ENCODE results near the gene SLX9. TPM values are rescaled to one million over a fixed set of nuclear protein-coding genes. Genes with fewer than 3 reads are reported as not detected.

SLX9 gene
- total RNA-seq, 1 donor from 2014 or later = 38.8 TPM

DNA sequence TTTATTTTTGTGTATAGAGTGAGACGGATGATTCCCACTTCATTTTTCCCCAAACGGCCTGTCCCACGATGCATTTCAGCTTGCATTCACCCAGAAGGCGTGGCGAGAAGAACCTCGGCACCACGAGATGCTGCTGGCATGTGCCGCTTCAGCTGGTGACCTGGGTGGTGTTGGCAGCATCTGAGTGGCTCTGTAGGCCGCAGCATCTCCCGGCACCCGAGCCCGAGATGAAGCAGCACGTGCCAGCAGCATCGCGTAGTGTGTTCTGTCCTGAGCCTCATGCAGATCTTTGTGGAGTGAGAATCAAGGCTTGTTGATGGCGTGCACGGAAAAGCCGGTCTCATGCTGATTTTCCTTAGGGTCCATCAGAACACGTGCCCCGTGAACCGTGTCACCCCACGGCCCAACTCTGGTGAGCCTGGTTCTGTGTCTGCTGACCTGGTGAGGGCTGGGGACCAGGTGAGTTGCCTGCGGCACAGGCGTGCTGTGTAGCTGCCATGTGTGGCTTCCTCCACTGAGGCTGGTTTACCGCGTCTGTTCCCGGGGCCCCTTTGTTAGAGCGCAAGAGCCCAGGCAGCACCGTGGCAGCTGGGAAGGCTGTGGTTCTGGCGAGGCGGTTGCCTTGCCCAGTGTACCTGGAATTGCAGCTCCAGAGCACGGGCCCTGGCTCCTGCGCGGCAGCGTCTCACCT lies 16.7 kb downstream of the SLX9 start:
- Histone ChIP-seq H3K4me1 (ENCODE audit: insufficient read depth, low read length) (peaks cover 31% of the 10 kb centered on the region), H3K36me3 (ENCODE audit: insufficient read depth, low read length) (peaks cover 6% of the 10 kb centered on the region), H3K9ac (ENCODE audit: low read length) (no peak overlapping the region), H3K27ac (ENCODE audit: low read depth, low read length) (no peak overlapping the region), H2AFZ (ENCODE audit: low read depth, low read length) (no peak overlapping the region), H3K9me3 (ENCODE audit: insufficient read depth, low read depth, low read length) (no peaks in the 10 kb centered on the region), H4K20me1 (ENCODE audit: insufficient read depth, low read length) (peaks cover 67% of the 10 kb centered on the region), H3K27me3 (ENCODE audit: insufficient read depth, low read length) (no peaks in the 10 kb centered on the region), H3K4me3 (ENCODE audit: insufficient read depth, low read depth, low read length) (no peak overlapping the region), H3K79me2 (ENCODE audit: insufficient read depth, low read length) (peaks cover 75% of the 10 kb centered on the region), H3K4me2 (ENCODE audit: low read length) (no peak overlapping the region)
- TF ChIP-seq EZH2 (IDR thresholded peaks at IDR 0.05; ENCODE audit: insufficient read depth, low read length) = no peak
- TF ChIP-seq, protein P1, sequence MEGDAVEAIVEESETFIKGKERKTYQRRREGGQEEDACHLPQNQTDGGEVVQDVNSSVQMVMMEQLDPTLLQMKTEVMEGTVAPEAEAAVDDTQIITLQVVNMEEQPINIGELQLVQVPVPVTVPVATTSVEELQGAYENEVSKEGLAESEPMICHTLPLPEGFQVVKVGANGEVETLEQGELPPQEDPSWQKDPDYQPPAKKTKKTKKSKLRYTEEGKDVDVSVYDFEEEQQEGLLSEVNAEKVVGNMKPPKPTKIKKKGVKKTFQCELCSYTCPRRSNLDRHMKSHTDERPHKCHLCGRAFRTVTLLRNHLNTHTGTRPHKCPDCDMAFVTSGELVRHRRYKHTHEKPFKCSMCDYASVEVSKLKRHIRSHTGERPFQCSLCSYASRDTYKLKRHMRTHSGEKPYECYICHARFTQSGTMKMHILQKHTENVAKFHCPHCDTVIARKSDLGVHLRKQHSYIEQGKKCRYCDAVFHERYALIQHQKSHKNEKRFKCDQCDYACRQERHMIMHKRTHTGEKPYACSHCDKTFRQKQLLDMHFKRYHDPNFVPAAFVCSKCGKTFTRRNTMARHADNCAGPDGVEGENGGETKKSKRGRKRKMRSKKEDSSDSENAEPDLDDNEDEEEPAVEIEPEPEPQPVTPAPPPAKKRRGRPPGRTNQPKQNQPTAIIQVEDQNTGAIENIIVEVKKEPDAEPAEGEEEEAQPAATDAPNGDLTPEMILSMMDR (IDR thresholded peaks at IDR 0.05; ENCODE audit: insufficient read depth, low read depth, low read length) = no peak
- Mint-ChIP-seq H3K4me3 (ENCODE audit: unreplicated experiment) (no peak overlapping the region), H3K36me3 (ENCODE audit: low read depth, unreplicated experiment) (peaks cover 5% of the 10 kb centered on the region), H3K4me1 (ENCODE audit: low read depth, unreplicated experiment) (peaks cover 31% of the 10 kb centered on the region), H3K27ac (ENCODE audit: unreplicated experiment) (no peak overlapping the region), H3K27me3 (ENCODE audit: low read depth, unreplicated experiment) (no peaks in the 10 kb centered on the region), H3K9me3 (ENCODE audit: unreplicated experiment) (no peaks in the 10 kb centered on the region)
- FAIRE-seq (no peak), DNase-seq (ENCODE audit: low read depth) (no peak)

DNA sequence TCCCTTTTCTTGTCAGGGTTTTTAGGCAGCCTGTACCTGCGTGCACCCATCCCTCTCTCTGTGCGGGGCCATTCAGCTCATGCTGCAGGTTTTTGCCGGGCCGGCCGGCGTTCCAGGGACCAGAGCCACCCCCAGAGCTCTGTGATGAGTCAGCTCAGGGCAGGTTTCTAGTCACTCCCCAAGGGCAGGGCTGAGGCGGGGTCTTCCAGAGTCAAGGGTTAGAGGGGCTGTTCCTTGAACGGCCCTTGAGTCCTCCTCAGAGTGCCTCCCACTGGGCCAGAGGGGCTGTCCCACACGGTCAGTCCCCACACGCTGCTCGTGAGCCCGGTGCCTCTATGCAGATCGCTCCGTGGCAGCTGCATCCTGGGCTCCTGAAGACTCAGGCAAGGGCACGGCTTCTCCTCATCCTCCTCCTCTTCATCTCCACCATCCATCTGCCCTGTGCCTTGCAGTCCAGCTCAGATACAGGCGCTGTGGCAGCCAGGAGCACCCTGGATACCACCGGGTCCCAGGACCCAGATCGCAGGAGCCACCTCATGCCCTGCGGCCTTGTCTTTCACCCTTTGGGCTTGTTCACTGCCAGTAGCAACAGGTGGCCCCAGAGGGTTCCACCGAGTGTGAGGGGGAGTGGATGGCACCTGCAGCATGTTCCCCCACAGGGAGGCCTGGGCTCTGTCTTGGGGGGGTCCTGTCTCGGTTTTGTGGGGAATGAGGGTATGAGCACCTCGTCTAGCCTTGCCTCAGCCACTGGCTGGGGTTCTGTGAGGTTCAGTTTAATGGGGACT lies 17.4 kb downstream of the SLX9 start:
- Histone ChIP-seq H3K4me1 (ENCODE audit: insufficient read depth, low read length) (peaks cover 39% of the 10 kb centered on the region), H3K9me3 (ENCODE audit: insufficient read depth, low read depth, low read length) (no peaks in the 10 kb centered on the region), H3K27me3 (ENCODE audit: insufficient read depth, low read length) (no peaks in the 10 kb centered on the region), H3K4me3 (ENCODE audit: insufficient read depth, low read depth, low read length) (no peak overlapping the region), H3K79me2 (ENCODE audit: insufficient read depth, low read length) (peaks cover 71% of the 10 kb centered on the region), H3K36me3 (ENCODE audit: insufficient read depth, low read length) (peaks cover 6% of the 10 kb centered on the region), H3K27ac (ENCODE audit: low read depth, low read length) (no peak overlapping the region), H4K20me1 (ENCODE audit: insufficient read depth, low read length) (peaks cover 62% of the 10 kb centered on the region), H2AFZ (ENCODE audit: low read depth, low read length) (no peak overlapping the region), H3K4me2 (ENCODE audit: low read length) (no peak overlapping the region), H3K9ac (ENCODE audit: low read length) (no peak overlapping the region)
- FAIRE-seq (no peak), DNase-seq (ENCODE audit: low read depth) (no peak)
- Mint-ChIP-seq H3K4me3 (ENCODE audit: unreplicated experiment) (no peak overlapping the region), H3K9me3 (ENCODE audit: unreplicated experiment) (no peaks in the 10 kb centered on the region), H3K27ac (ENCODE audit: unreplicated experiment) (peak overlapping the region; percentile 58), H3K27me3 (ENCODE audit: low read depth, unreplicated experiment) (no peaks in the 10 kb centered on the region), H3K4me1 (ENCODE audit: low read depth, unreplicated experiment) (peaks cover 35% of the 10 kb centered on the region), H3K36me3 (ENCODE audit: low read depth, unreplicated experiment) (peaks cover 3% of the 10 kb centered on the region)
- TF ChIP-seq, protein P1 (IDR thresholded peaks at IDR 0.05; ENCODE audit: insufficient read depth, low read depth, low read length) = no peak
- no peak for TF ChIP-seq EZH2 (IDR thresholded peaks at IDR 0.05; ENCODE audit: insufficient read depth, low read length)

Measured in astrocyte (in vitro differentiated cells and primary cell).